Neural cell (in vitro differentiated cells): ENCODE results near the gene TMEM250. TPM values are rescaled to one million over a fixed set of nuclear protein-coding genes. Genes with fewer than 3 reads are reported as not detected.

Experiments
- H2AFZ ChIP-seq: fragments of 200-600, 300-800 bp; sonication (generic), shearing (Covaris generic); 2 replicates; pipeline ENCODE4 v1.6.0; 2014; ENCODE audit warnings: low read depth, mild to moderate bottlenecking, antibody characterized with exemption, low read length, moderate library complexity
- H3F3A ChIP-seq: fragments of 200-600 bp; shearing (Covaris generic); 2 replicates; pipeline ENCODE4 v1.6.1; 2016; ENCODE audit warnings: mild to moderate bottlenecking, moderate library complexity, mixed read lengths, antibody characterized with exemption, low read length; ENCODE audit not compliant: insufficient read depth, poor library complexity, severe bottlenecking
- H3K27ac ChIP-seq: fragments of 200-600, 300-800 bp; sonication (generic), shearing (Covaris generic); 2 replicates; pipeline ENCODE4 v1.5.1; 2014; ENCODE audit warnings: mild to moderate bottlenecking, low read length, moderate library complexity
- H3K27me3 ChIP-seq: fragments of 300-800, 200-600 bp; sonication (generic), shearing (Covaris generic); 2 replicates; pipeline ENCODE4 v1.6.0; 2014; ENCODE audit warnings: mild to moderate bottlenecking, low read depth, low read length, moderate library complexity; ENCODE audit not compliant: insufficient read depth
- H3K36me3 ChIP-seq: fragments of 300-800, 200-600 bp; sonication (generic), shearing (Covaris generic); 2 replicates; pipeline ENCODE4 v1.5.1; 2014; ENCODE audit warnings: mild to moderate bottlenecking, antibody characterized with exemption, low read length, moderate library complexity; ENCODE audit not compliant: insufficient read depth
- H3K4me2 ChIP-seq: fragments of 300-800, 200-600 bp; sonication (generic), shearing (Covaris generic); 2 replicates; pipeline ENCODE4 v1.6.0; 2014; ENCODE audit warnings: mild to moderate bottlenecking, low read length
- H3K4me3 ChIP-seq: fragments of 300-800, 200-600 bp; sonication (generic), shearing (Covaris generic); 2 replicates; pipeline ENCODE4 v1.5.1; 2014; ENCODE audit warnings: mild to moderate bottlenecking, low read length, moderate library complexity
- H3K79me2 ChIP-seq: fragments of 200-600 bp; shearing (Covaris generic); replicated peaks from 2 replicates; pipeline ENCODE4 v1.6.0; 2014; ENCODE audit warnings: mild to moderate bottlenecking, low read length, moderate library complexity; ENCODE audit not compliant: insufficient read depth
- H3K9ac ChIP-seq: fragments of 300-800, 200-600 bp; sonication (generic), shearing (Covaris generic); 2 replicates; pipeline ENCODE4 v1.6.1; 2016; ENCODE audit warnings: mild to moderate bottlenecking, low read length, mixed read lengths
- H3K9me2 ChIP-seq: fragments of 200-600 bp; shearing (Covaris generic); 2 replicates; pipeline ENCODE4 v1.6.1; 2016; ENCODE audit warnings: mild to moderate bottlenecking, low read length, mixed read lengths; ENCODE audit not compliant: insufficient read depth
- H3K9me3 ChIP-seq: fragments of 200-600, 300-800 bp; sonication (generic), shearing (Covaris generic); 2 replicates; pipeline ENCODE4 v1.6.1; 2016; ENCODE audit warnings: mild to moderate bottlenecking, mixed run types, low read length, moderate library complexity, mixed read lengths
- H4K20me1 ChIP-seq: fragments of 200-600 bp; shearing (Covaris generic); 2 replicates; pipeline ENCODE4 v1.6.1; 2016; ENCODE audit warnings: mild to moderate bottlenecking, mixed run types; ENCODE audit not compliant: insufficient read depth
- EP300 ChIP-seq: fragments of 450-650 bp; conservative IDR thresholded peaks from 2 replicates; pipeline ENCODE4 v1.6.1; 2014; ENCODE audit warnings: antibody characterized with exemption, mild to moderate bottlenecking, moderate library complexity; ENCODE audit not compliant: poor library complexity, severe bottlenecking
- EZH2 ChIP-seq: fragments of 200-600, 300-800 bp; shearing (Covaris generic), sonication (generic); IDR thresholded peaks from 2 replicates; pipeline ENCODE4 v1.6.1; 2014; ENCODE audit warnings: antibody characterized with exemption, low read length, borderline replicate concordance, mild to moderate bottlenecking; ENCODE audit not compliant: insufficient read depth, poor library complexity, severe bottlenecking
- MXI1 ChIP-seq: fragments of 450-650 bp; conservative IDR thresholded peaks from 2 replicates; pipeline ENCODE4 v1.6.1; 2014; ENCODE audit warnings: antibody characterized with exemption, mild to moderate bottlenecking; ENCODE audit not compliant: poor library complexity, severe bottlenecking
- POLR2AphosphoS5 ChIP-seq: IDR thresholded peaks from 2 replicates; pipeline ENCODE4 v1.6.1; 2012
- RAD21 ChIP-seq: fragments of 450-650 bp; conservative IDR thresholded peaks from 2 replicates; pipeline ENCODE4 v1.6.1; 2014; ENCODE audit warnings: antibody characterized with exemption, mild to moderate bottlenecking, moderate library complexity
- SMC3 ChIP-seq: fragments of 450-650 bp; conservative IDR thresholded peaks from 2 replicates; pipeline ENCODE4 v1.6.1; 2014; ENCODE audit warnings: antibody characterized with exemption, mild to moderate bottlenecking, moderate library complexity; ENCODE audit not compliant: poor library complexity
- TAF1 ChIP-seq: IDR thresholded peaks from 2 replicates; pipeline ENCODE4 v1.6.1; 2012; ENCODE audit warnings: low read depth
- polyA plus RNA-seq: library from polyadenylated mRNA; depleted of rRNA; stranded (reverse); fragments of >200 nt; gene quantifications from 2 replicates; pipeline ENCODE4 v1.2.3, GENCODE V29; 2014
- TF ChIP-seq, protein P1 (sequence below): fragments of 450-650 bp; IDR thresholded peaks from 2 replicates; pipeline ENCODE4 v1.5.1; 2014; ENCODE audit warnings: antibody characterized with exemption, mild to moderate bottlenecking, moderate library complexity; ENCODE audit not compliant: poor library complexity, severe bottlenecking
- TF ChIP-seq, protein P2 (sequence below): IDR thresholded peaks from 2 replicates; pipeline ENCODE4 v1.6.1; 2012; ENCODE audit warnings: borderline replicate concordance

The TMEM250 gene
- polyA plus RNA-seq, 1 donor from 2014 or later = 15.0 TPM

DNA sequence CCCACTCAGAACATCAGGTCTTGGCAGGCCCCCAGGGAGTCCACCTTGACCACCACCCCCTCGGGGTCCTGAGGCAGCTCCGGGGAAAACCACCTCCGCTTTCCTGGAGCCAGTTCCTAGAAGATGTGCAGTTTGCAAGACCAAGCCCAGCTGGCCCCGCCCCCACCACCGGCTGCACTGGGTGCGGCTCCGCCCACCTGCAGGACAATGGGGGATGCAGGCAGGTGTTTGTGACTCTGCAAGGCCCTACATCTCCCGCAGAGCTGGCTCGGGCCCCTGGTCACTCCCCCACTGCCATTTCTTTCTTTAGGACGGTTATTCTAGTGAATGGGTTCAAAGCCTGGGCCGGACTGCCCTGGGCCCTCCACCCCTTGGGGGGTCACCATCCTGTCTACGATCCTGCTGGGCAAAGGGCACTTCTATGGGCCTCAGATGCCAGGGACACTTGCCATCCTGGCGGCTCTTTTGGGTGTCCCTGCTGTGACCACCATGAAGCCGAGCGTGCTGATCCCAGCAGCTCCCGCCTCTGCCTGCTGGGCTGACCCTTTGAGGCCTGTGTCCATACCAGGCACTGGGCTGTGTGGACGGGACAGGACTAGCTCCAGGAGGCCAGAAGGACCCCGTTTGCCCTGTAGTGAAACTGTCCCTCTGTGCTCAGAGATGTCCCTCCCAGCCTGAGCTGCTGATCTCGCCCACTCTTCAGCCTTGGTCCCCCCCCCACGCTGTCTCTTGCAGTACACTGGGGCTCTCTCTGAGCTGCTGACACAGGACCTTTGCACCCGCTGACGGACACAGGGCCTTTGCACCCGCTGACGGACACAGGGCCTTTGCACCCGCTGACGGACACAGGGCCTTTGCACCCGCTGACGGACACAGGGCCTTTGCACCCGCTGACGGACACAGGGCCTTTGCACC, 17.7 kb downstream of the TMEM250 start:
- Histone ChIP-seq H3K27me3 (peaks cover 3% of the 10 kb centered on the region), H3K9me2 (no peaks in the 10 kb centered on the region), H3K79me2 (no peaks in the 10 kb centered on the region), H3K4me3 (no peak overlapping the region), H3K27ac (no peak overlapping the region), H4K20me1 (no peaks in the 10 kb centered on the region), H2AFZ (no peak overlapping the region), H3K36me3 (no peaks in the 10 kb centered on the region), H3K9ac (no peak overlapping the region), H3F3A (no peaks in the 10 kb centered on the region), H3K9me3 (no peaks in the 10 kb centered on the region), H3K4me2 (no peak overlapping the region)
- TF ChIP-seq TAF1 = no peak
- no peak for TF ChIP-seq MXI1
- no peak for TF ChIP-seq POLR2AphosphoS5
- no peak for TF ChIP-seq SMC3
- TF ChIP-seq, protein P1, sequence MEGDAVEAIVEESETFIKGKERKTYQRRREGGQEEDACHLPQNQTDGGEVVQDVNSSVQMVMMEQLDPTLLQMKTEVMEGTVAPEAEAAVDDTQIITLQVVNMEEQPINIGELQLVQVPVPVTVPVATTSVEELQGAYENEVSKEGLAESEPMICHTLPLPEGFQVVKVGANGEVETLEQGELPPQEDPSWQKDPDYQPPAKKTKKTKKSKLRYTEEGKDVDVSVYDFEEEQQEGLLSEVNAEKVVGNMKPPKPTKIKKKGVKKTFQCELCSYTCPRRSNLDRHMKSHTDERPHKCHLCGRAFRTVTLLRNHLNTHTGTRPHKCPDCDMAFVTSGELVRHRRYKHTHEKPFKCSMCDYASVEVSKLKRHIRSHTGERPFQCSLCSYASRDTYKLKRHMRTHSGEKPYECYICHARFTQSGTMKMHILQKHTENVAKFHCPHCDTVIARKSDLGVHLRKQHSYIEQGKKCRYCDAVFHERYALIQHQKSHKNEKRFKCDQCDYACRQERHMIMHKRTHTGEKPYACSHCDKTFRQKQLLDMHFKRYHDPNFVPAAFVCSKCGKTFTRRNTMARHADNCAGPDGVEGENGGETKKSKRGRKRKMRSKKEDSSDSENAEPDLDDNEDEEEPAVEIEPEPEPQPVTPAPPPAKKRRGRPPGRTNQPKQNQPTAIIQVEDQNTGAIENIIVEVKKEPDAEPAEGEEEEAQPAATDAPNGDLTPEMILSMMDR = no peak
- TF ChIP-seq, protein P2, sequence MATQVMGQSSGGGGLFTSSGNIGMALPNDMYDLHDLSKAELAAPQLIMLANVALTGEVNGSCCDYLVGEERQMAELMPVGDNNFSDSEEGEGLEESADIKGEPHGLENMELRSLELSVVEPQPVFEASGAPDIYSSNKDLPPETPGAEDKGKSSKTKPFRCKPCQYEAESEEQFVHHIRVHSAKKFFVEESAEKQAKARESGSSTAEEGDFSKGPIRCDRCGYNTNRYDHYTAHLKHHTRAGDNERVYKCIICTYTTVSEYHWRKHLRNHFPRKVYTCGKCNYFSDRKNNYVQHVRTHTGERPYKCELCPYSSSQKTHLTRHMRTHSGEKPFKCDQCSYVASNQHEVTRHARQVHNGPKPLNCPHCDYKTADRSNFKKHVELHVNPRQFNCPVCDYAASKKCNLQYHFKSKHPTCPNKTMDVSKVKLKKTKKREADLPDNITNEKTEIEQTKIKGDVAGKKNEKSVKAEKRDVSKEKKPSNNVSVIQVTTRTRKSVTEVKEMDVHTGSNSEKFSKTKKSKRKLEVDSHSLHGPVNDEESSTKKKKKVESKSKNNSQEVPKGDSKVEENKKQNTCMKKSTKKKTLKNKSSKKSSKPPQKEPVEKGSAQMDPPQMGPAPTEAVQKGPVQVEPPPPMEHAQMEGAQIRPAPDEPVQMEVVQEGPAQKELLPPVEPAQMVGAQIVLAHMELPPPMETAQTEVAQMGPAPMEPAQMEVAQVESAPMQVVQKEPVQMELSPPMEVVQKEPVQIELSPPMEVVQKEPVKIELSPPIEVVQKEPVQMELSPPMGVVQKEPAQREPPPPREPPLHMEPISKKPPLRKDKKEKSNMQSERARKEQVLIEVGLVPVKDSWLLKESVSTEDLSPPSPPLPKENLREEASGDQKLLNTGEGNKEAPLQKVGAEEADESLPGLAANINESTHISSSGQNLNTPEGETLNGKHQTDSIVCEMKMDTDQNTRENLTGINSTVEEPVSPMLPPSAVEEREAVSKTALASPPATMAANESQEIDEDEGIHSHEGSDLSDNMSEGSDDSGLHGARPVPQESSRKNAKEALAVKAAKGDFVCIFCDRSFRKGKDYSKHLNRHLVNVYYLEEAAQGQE = no peak
- no peak for TF ChIP-seq RAD21
- no peak for TF ChIP-seq EZH2
- TF ChIP-seq EP300 = no peak

DNA sequence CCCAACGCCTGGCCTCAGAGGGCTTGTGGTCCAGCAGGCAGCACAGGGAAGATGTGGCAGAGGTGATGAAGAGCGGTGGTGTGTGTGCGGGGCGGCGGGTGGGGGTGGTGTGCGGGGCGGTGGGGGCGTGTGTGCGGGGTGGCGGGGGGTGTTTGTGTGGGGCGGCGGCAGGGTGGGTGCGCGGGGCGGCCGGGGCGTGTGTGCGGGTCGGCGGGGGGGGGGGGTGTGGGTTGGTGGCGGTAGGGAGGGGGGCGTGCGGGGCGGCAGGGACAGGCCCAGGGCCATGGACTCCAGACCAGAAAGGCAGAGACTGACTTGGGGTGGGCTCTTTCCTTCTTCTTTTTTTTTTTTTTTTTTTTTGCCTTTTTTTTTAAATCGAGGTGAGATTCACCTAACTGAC, 19.1 kb downstream of the TMEM250 start:
- H3K9ac ChIP-seq = no peak overlapping the region
- no peaks in the 10 kb centered on the region for H3K9me2 ChIP-seq
- peaks cover 7% of the 10 kb centered on the region for H3K27me3 ChIP-seq
- H3K27ac ChIP-seq = no peak overlapping the region
- no peak overlapping the region for H2AFZ ChIP-seq
- no peaks in the 10 kb centered on the region for H4K20me1 ChIP-seq
- no peak for TF ChIP-seq RAD21
- TF ChIP-seq MXI1 = no peak
- TF ChIP-seq, protein P1 = no peak
- TF ChIP-seq TAF1 = no peak
- TF ChIP-seq, protein P2 = no peak
- no peak for TF ChIP-seq POLR2AphosphoS5
- no peak for TF ChIP-seq EZH2
- TF ChIP-seq SMC3 = no peak
- TF ChIP-seq EP300 = no peak
- no peaks in the 10 kb centered on the region for H3K79me2 ChIP-seq
- no peak overlapping the region for H3K4me3 ChIP-seq
- no peaks in the 10 kb centered on the region for H3K36me3 ChIP-seq
- no peaks in the 10 kb centered on the region for H3F3A ChIP-seq
- H3K9me3 ChIP-seq = no peaks in the 10 kb centered on the region
- no peak overlapping the region for H3K4me2 ChIP-seq
